ENCODE results near the gene ASNSD1.

ASNSD1 gene

GRCh38 chr2:189631849-189632248 is 29.4 kb upstream of the ASNSD1 start:
- no peak overlapping the region for H3K4me3 ChIP-seq (ENCODE audit: low read depth, low read length)
- TF ChIP-seq CTCF (IDR thresholded peaks at IDR 0.05; ENCODE audit: borderline replicate concordance, insufficient read depth, low read depth, low read length) = no peak

GRCh38 chr2:189633392-189633811 is 27.9 kb upstream of the ASNSD1 start:
- peak; percentile 44; the same call in 1 of the 2 replicates for TF ChIP-seq CTCF (IDR thresholded peaks at IDR 0.05; ENCODE audit: borderline replicate concordance, insufficient read depth, low read depth, low read length)
- no peak overlapping the region for H3K4me3 ChIP-seq (ENCODE audit: low read depth, low read length)

- TF ChIP-seq CTCF (IDR thresholded peaks at IDR 0.05; ENCODE audit: borderline replicate concordance, insufficient read depth, low read depth, low read length) = no peak
- no peak overlapping the region for H3K4me3 ChIP-seq (ENCODE audit: low read depth, low read length)
Measured at GRCh38 chr2:189635353-189635752, 25.9 kb upstream of the ASNSD1 start.

- H3K4me3 ChIP-seq (ENCODE audit: low read depth, low read length) = no peak overlapping the region
Measured at GRCh38 chr2:189638301-189639006, 22.8 kb upstream of the ASNSD1 start.

GRCh38 chr2:189639007-189639609 is 22.2 kb upstream of the ASNSD1 start:
- TF ChIP-seq CTCF (IDR thresholded peaks at IDR 0.05; ENCODE audit: borderline replicate concordance, insufficient read depth, low read depth, low read length) = no peak

More at GRCh38 chr2:189638301-189639006, 22.8 kb upstream of the ASNSD1 start:
- TF ChIP-seq CTCF (IDR thresholded peaks at IDR 0.05; ENCODE audit: borderline replicate concordance, insufficient read depth, low read depth, low read length) = no peak

GRCh38 chr2:189641002-189641401 is 20.3 kb upstream of the ASNSD1 start:
- no peak for TF ChIP-seq CTCF (IDR thresholded peaks at IDR 0.05; ENCODE audit: borderline replicate concordance, insufficient read depth, low read depth, low read length)
- no peak overlapping the region for H3K4me3 ChIP-seq (ENCODE audit: low read depth, low read length)

More at GRCh38 chr2:189639007-189639609, 22.2 kb upstream of the ASNSD1 start:
- H3K4me3 ChIP-seq (ENCODE audit: low read depth, low read length) = no peak overlapping the region

GRCh38 chr2:189641590-189641989 is 19.7 kb upstream of the ASNSD1 start:
- H3K4me3 ChIP-seq (ENCODE audit: low read depth, low read length) = no peak overlapping the region
- no peak for TF ChIP-seq CTCF (IDR thresholded peaks at IDR 0.05; ENCODE audit: borderline replicate concordance, insufficient read depth, low read depth, low read length)

All from GM12875 (cell line).